HFF-Myc (cell line): Measurements from ENCODE around the gene HSD17B14.
A peak's percentile ranks its signal among the peaks of the same experiment; 100 is the strongest.
"Not testable (repeated sequence)": the region's sequence is repeated elsewhere in the genome, so short reads cannot be mapped to it uniquely, and the experiment has no call there.

Source experiments
- DNase-seq: peaks from one replicate; pipeline ENCODE4 v3.0.0-alpha.2; 2011; ENCODE audit warnings: low read depth; ENCODE audit errors: extremely low read depth
- H3K4me3 ChIP-seq: replicated peaks from 2 replicates; pipeline ENCODE4 v1.5.1; 2011; ENCODE audit warnings: low read depth, mild to moderate bottlenecking, control low read depth, low read length
- TF ChIP-seq, protein P1 (sequence below): IDR thresholded peaks from 2 replicates; pipeline ENCODE4 v1.5.1; 2012; ENCODE audit warnings: mild to moderate bottlenecking, low read depth, low read length, control low read depth; ENCODE audit errors: missing control alignments

Gene HSD17B14

GRCh38 chr19:48852292-48852691 lies 16.0 kb upstream of the HSD17B14 start:
- H3K4me3 ChIP-seq: no peak overlapping the region
- DNase-seq: no peak
- TF ChIP-seq, protein P1, sequence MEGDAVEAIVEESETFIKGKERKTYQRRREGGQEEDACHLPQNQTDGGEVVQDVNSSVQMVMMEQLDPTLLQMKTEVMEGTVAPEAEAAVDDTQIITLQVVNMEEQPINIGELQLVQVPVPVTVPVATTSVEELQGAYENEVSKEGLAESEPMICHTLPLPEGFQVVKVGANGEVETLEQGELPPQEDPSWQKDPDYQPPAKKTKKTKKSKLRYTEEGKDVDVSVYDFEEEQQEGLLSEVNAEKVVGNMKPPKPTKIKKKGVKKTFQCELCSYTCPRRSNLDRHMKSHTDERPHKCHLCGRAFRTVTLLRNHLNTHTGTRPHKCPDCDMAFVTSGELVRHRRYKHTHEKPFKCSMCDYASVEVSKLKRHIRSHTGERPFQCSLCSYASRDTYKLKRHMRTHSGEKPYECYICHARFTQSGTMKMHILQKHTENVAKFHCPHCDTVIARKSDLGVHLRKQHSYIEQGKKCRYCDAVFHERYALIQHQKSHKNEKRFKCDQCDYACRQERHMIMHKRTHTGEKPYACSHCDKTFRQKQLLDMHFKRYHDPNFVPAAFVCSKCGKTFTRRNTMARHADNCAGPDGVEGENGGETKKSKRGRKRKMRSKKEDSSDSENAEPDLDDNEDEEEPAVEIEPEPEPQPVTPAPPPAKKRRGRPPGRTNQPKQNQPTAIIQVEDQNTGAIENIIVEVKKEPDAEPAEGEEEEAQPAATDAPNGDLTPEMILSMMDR: no peak

DNA sequence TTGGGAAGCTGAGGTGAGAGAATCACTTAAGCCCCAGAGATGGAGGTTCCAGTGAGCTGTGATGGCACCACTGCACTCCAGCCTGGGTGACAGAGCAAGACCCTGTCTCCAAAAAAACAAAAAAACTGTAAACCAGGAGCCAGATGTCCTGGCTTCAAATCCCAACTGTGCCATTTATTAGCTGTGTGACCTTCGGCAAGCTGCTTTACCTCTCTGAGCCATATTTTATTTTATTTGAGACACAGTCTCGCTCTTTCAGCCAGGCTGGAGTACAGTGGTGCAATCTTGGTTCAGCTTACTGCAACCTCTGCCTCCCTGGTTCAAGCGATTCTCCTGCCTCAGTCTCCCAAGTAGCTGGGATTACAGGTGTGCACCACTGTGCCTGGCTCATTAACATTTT lies 10.4 kb upstream of the HSD17B14 start:
- not testable (repeated sequence) for H3K4me3 ChIP-seq, DNase-seq

- no peak overlapping the region for H3K4me3 ChIP-seq
- DNase-seq: no peak
- TF ChIP-seq, protein P1: no peak
These were observed 9.1 kb upstream of the HSD17B14 start for GRCh38 chr19:48845384-48845783.

GRCh38 chr19:48844472-48844871 lies 8.2 kb upstream of the HSD17B14 start:
- peak; percentile 39 for DNase-seq
- no peak overlapping the region for H3K4me3 ChIP-seq
- TF ChIP-seq, protein P1: peak; percentile 11

- no peak overlapping the region for H3K4me3 ChIP-seq
- DNase-seq: no peak
- TF ChIP-seq, protein P1: peak; percentile 83
These were observed 6.5 kb upstream of the HSD17B14 start for GRCh38 chr19:48842789-48843162.

GRCh38 chr19:48841571-48841970 lies 5.3 kb upstream of the HSD17B14 start:
- no peak for DNase-seq
- TF ChIP-seq, protein P1: no peak
- H3K4me3 ChIP-seq: no peak overlapping the region

GRCh38 chr19:48841047-48841446 lies 4.8 kb upstream of the HSD17B14 start:
- TF ChIP-seq, protein P1: no peak
- no peak overlapping the region for H3K4me3 ChIP-seq
- DNase-seq: no peak
